ENCODE data around the gene HYDIN. TPM values are rescaled to one million over a fixed set of nuclear protein-coding genes. Genes with fewer than 3 reads are reported as not detected.

The HYDIN gene
- total RNA-seq, 2 experiments from 2014 or later = not detected

DNA sequence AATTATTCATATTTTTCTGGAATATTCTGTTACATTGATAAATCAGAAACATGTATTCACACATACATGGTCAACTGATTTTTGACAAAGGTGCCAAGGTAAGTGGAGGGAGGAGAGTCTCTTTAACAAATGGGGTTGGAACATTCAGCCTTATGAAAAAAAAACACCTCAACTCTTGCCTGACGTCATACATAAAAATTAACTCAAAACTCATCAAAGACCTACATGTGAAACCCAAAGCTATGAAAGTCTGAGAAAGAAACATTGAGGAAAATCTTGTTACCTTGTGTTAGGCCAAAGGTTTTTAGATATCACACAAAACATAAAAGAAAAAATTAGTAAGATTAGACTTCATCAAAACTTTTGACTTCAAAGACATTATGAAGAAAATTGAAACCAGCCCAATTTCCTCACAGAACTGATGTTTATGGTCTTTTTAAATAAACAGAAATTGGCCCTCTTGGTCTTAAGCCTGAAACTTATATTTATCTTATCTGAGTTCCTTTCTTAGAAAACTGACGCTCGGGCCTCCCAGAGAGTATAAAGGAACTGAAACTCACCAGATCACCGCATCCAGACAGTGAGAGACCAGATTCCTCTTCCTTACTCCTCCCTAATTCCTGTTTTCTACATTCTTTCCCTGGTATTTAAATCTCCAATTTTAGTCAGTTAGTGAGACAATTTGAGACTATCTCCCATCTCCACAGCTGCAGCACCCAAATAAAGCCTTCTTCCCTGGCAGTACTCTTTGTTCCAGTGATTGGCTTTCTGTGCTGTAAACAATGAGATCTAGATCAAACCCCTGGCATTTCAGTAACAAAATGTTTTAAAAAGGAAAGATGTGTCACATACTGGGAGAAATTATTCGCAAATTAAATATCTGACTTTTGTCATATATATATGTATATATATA lies 4.0 kb downstream of the HYDIN start:
- TF ChIP-seq EZH2phosphoT487 (IDR thresholded peaks at IDR 0.05; ENCODE audit: borderline replicate concordance, low read depth, low read length) (no peak), CTCF (conservative IDR thresholded peaks at IDR 0.05; ENCODE audit: low read length) (no peak)
- DNase-seq (ENCODE audit: low spot score) = no peak

GRCh38 chr16:71225145-71225544 lies 5.4 kb downstream of the HYDIN start:
- Histone ChIP-seq H3K4me1 (ENCODE audit: insufficient read depth, low read length, poor library complexity, severe bottlenecking) (no peaks in the 10 kb centered on the region), H2AFZ (ENCODE audit: low read length) (no peak overlapping the region), H3K27ac (ENCODE audit: low read depth, low read length, poor library complexity, severe bottlenecking) (no peak overlapping the region), H3K4me2 (ENCODE audit: low read length) (no peak overlapping the region), H3K9me2 (ENCODE audit: insufficient read depth, low read length) (no peaks in the 10 kb centered on the region), H4K20me1 (ENCODE audit: insufficient read depth, low read length) (no peaks in the 10 kb centered on the region), H3K9me3 (ENCODE audit: low read length) (peaks cover 17% of the 10 kb centered on the region; the same call in 1 of the 2 replicates), H3K4me3 (ENCODE audit: low read depth, low read length, poor library complexity, severe bottlenecking) (no peak overlapping the region), H3K36me3 (ENCODE audit: insufficient read depth, low read length) (no peaks in the 10 kb centered on the region), H3K79me2 (ENCODE audit: insufficient read depth, low read depth, low read length) (no peaks in the 10 kb centered on the region)
- POLR2A ChIA-PET = no interaction called here
- DNase-seq (ENCODE audit: low spot score) = no peak
- CTCF ChIA-PET (ENCODE audit: unreplicated experiment) = no interaction called here
- no peak for TF ChIP-seq EZH2phosphoT487 (IDR thresholded peaks at IDR 0.05; ENCODE audit: borderline replicate concordance, low read depth, low read length)
- TF ChIP-seq CTCF (conservative IDR thresholded peaks at IDR 0.05; ENCODE audit: low read length) = no peak
- intact Hi-C loops (cut with micrococcal nuclease; ENCODE audit: unreplicated experiment) = no loop called here
- BruUV-seq (replicated peaks) = no TSS peak

More for the DNA sequence above, 4.0 kb downstream of the HYDIN start:
- no peak overlapping the region for H3K4me2 ChIP-seq (ENCODE audit: low read length)
- intact Hi-C loops (cut with micrococcal nuclease; ENCODE audit: unreplicated experiment) = no loop called here
- H3K4me3 ChIP-seq (ENCODE audit: low read depth, low read length, poor library complexity, severe bottlenecking) = no peak overlapping the region
- no peak overlapping the region for H3K27ac ChIP-seq (ENCODE audit: low read depth, low read length, poor library complexity, severe bottlenecking)
- no peaks in the 10 kb centered on the region for H3K9me2 ChIP-seq (ENCODE audit: insufficient read depth, low read length)
- no TSS peak for BruUV-seq (replicated peaks)
- CTCF ChIA-PET (ENCODE audit: unreplicated experiment) = no interaction called here
- H3K4me1 ChIP-seq (ENCODE audit: insufficient read depth, low read length, poor library complexity, severe bottlenecking) = no peaks in the 10 kb centered on the region
- H4K20me1 ChIP-seq (ENCODE audit: insufficient read depth, low read length) = no peaks in the 10 kb centered on the region
- H3K36me3 ChIP-seq (ENCODE audit: insufficient read depth, low read length) = no peaks in the 10 kb centered on the region
- H3K79me2 ChIP-seq (ENCODE audit: insufficient read depth, low read depth, low read length) = no peaks in the 10 kb centered on the region
- H3K9me3 ChIP-seq (ENCODE audit: low read length) = peaks cover 17% of the 10 kb centered on the region; the same call in 1 of the 2 replicates
- POLR2A ChIA-PET = no interaction called here
- no peak overlapping the region for H2AFZ ChIP-seq (ENCODE audit: low read length)

DNA sequence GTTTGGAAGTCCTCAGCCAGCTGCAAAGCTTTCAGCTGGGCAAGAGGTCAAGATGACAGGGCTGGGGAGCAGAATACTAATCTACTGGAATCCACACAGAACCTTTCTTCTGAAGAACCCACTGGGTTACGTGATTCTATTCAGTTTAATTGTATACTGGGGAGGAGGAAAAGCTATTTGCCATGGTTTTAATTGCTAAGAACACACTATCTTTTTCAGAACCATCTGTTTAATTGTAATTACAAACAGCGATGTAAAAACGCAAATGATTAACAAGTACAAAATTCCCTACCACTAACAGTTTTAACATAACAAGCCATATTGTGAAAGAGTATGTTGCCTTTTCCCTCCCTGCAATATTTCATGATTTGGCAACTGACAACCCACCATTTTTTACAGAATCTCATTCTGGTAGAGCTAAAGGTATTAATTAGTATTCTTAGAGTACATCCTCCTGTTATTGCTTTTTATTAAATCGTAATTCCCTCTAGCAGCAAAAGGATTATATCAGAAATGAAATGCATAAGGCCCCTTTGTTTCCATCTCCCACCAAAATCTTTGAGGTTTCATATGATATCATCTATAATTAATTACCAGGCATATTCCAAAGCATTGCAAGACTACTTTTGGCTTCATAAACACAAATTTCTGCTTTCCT lies 12.1 kb downstream of the HYDIN start:
- intact Hi-C loops (cut with micrococcal nuclease; ENCODE audit: unreplicated experiment) = no loop called here

More for the DNA sequence above, 12.1 kb downstream of the HYDIN start:
- Histone ChIP-seq H3K36me3 (ENCODE audit: insufficient read depth, low read length) (no peaks in the 10 kb centered on the region), H3K79me2 (ENCODE audit: insufficient read depth, low read depth, low read length) (no peaks in the 10 kb centered on the region), H3K27ac (ENCODE audit: low read depth, low read length, poor library complexity, severe bottlenecking) (no peak overlapping the region), H3K4me3 (ENCODE audit: low read depth, low read length, poor library complexity, severe bottlenecking) (no peak overlapping the region), H3K4me1 (ENCODE audit: insufficient read depth, low read length, poor library complexity, severe bottlenecking) (no peaks in the 10 kb centered on the region), H4K20me1 (ENCODE audit: insufficient read depth, low read length) (no peaks in the 10 kb centered on the region), H3K4me2 (ENCODE audit: low read length) (no peak overlapping the region), H3K9me3 (ENCODE audit: low read length) (no peaks in the 10 kb centered on the region), H3K9me2 (ENCODE audit: insufficient read depth, low read length) (no peaks in the 10 kb centered on the region), H2AFZ (ENCODE audit: low read length) (no peak overlapping the region)
- TF ChIP-seq EZH2phosphoT487 (IDR thresholded peaks at IDR 0.05; ENCODE audit: borderline replicate concordance, low read depth, low read length) (no peak), CTCF (conservative IDR thresholded peaks at IDR 0.05; ENCODE audit: low read length) (no peak)
- BruUV-seq (replicated peaks) = no TSS peak
- DNase-seq (ENCODE audit: low spot score) = no peak
- ChIA-PET POLR2A (no interaction called here), CTCF (ENCODE audit: unreplicated experiment) (no interaction called here)
